Measurements from ENCODE around the gene DLG2.

The DLG2 gene

GRCh38 chr11:84384731-84385130 lies 1242.4 kb downstream of the DLG2 start:
- H3K4me3 ChIP-seq (replicated peaks; ENCODE audit: insufficient read depth, low read length) = no peak overlapping the region
- H3K27me3 ChIP-seq (ENCODE audit: insufficient read depth, poor library complexity, severe bottlenecking) = no peaks in the 10 kb centered on the region
- H3K27ac ChIP-seq (replicated peaks) = no peak overlapping the region
- peak in 1 of 2 experiments; percentile 15 for DNase-seq (ENCODE audit: low read depth in 1 of 2, low spot score in 1 of 2)
- TF ChIP-seq SPI1 (IDR thresholded peaks at IDR 0.05; ENCODE audit: borderline replicate concordance, low read depth) (no peak), GABPA (IDR thresholded peaks at IDR 0.05; ENCODE audit: low read depth) (no peak), POLR2AphosphoS5 (IDR thresholded peaks at IDR 0.05; ENCODE audit: low read depth) (no peak), REST (IDR thresholded peaks at IDR 0.05; ENCODE audit: insufficient replicate concordance, low read depth) (no peak), CTCF (IDR thresholded peaks at IDR 0.05; ENCODE audit: insufficient read depth, low read length) (peak; percentile 70)

- H3K4me3 ChIP-seq (replicated peaks; ENCODE audit: insufficient read depth, low read length) = no peak overlapping the region
- DNase-seq (ENCODE audit: low read depth in 1 of 2, low spot score in 1 of 2) = no peak
- TF ChIP-seq CTCF (IDR thresholded peaks at IDR 0.05; ENCODE audit: insufficient read depth, low read length) (no peak), POLR2AphosphoS5 (IDR thresholded peaks at IDR 0.05; ENCODE audit: low read depth) (no peak), SPI1 (IDR thresholded peaks at IDR 0.05; ENCODE audit: borderline replicate concordance, low read depth) (no peak), GABPA (IDR thresholded peaks at IDR 0.05; ENCODE audit: low read depth) (no peak), REST (IDR thresholded peaks at IDR 0.05; ENCODE audit: insufficient replicate concordance, low read depth) (no peak)
- no peak overlapping the region for H3K27ac ChIP-seq (replicated peaks)
- H3K27me3 ChIP-seq (ENCODE audit: insufficient read depth, poor library complexity, severe bottlenecking) = no peaks in the 10 kb centered on the region
These were observed 1243.6 kb downstream of the DLG2 start for GRCh38 chr11:84383576-84383975.

- Histone ChIP-seq H3K27me3 (ENCODE audit: insufficient read depth, poor library complexity, severe bottlenecking) (no peaks in the 10 kb centered on the region), H3K27ac (replicated peaks) (no peak overlapping the region), H3K4me3 (replicated peaks; ENCODE audit: insufficient read depth, low read length) (no peak overlapping the region)
- TF ChIP-seq SPI1 (IDR thresholded peaks at IDR 0.05; ENCODE audit: borderline replicate concordance, low read depth) (no peak), CTCF (IDR thresholded peaks at IDR 0.05; ENCODE audit: insufficient read depth, low read length) (no peak), REST (IDR thresholded peaks at IDR 0.05; ENCODE audit: insufficient replicate concordance, low read depth) (no peak), GABPA (IDR thresholded peaks at IDR 0.05; ENCODE audit: low read depth) (no peak)
- DNase-seq (ENCODE audit: low read depth in 1 of 2, low spot score in 1 of 2) = no peak
These were observed 1245.5 kb downstream of the DLG2 start for GRCh38 chr11:84381666-84382065.
